ENCODE measurements around the gene SLAMF9. TPM values are rescaled to one million over a fixed set of nuclear protein-coding genes. Genes with fewer than 3 reads are reported as not detected.

Gene SLAMF9
- total RNA-seq, 2 donors from 2014 or later: not detected

- no peak for TF ChIP-seq CTCF (IDR thresholded peaks at IDR 0.05)
- no peak for TF ChIP-seq POLR2A (IDR thresholded peaks at IDR 0.05)
- no peak for TF ChIP-seq POLR2AphosphoS5 (IDR thresholded peaks at IDR 0.05)
- Histone ChIP-seq H3K27me3 (replicated peaks; ENCODE audit: insufficient read depth) (no peaks in the 10 kb centered on the region), H3K27ac (peak overlapping the region; percentile 77 to 85), H3K36me3 (no peaks in the 10 kb centered on the region), H3K4me1 (replicated peaks) (peaks cover 8% of the 10 kb centered on the region), H3K9me3 (no peaks in the 10 kb centered on the region), H3K4me3 (peak overlapping the region; percentile 35 to 47)
- intact Hi-C loops (cut with DNase I): no loop called here
- WGBS: 16% methylated on average over 11 of the region's 11 CpGs
- no peak for DNase-seq (ENCODE audit: low spot score)
Observed at GRCh38 chr1:159944623-159945455, 9.2 kb downstream of the SLAMF9 start.

GRCh38 chr1:159943908-159944622, 10.0 kb downstream of the SLAMF9 start:
- TF ChIP-seq POLR2AphosphoS5 (IDR thresholded peaks at IDR 0.05) (peak; percentile 34), CTCF (IDR thresholded peaks at IDR 0.05) (no peak)
- WGBS: 55% methylated on average over 9 of the region's 9 CpGs
- Histone ChIP-seq H3K4me1 (replicated peaks) (peaks cover under 1% of the 10 kb centered on the region), H3K27me3 (replicated peaks; ENCODE audit: insufficient read depth) (no peaks in the 10 kb centered on the region), H3K36me3 (no peaks in the 10 kb centered on the region), H3K4me3 (no peak overlapping the region), H3K27ac (peak overlapping the region; percentile 77 to 85), H3K9me3 (no peaks in the 10 kb centered on the region)
- peak; percentile 72 for DNase-seq (ENCODE audit: low spot score)
- intact Hi-C loops (cut with DNase I): no loop called here

- Histone ChIP-seq H3K27me3 (replicated peaks; ENCODE audit: insufficient read depth) (no peaks in the 10 kb centered on the region), H3K9me3 (no peaks in the 10 kb centered on the region)
- DNase-seq (ENCODE audit: low spot score): no peak
Observed at GRCh38 chr1:159943278-159943640, 10.8 kb downstream of the SLAMF9 start.

GRCh38 chr1:159942632-159943277, 11.3 kb downstream of the SLAMF9 start:
- Histone ChIP-seq H3K27me3 (replicated peaks; ENCODE audit: insufficient read depth) (no peaks in the 10 kb centered on the region), H3K36me3 (no peaks in the 10 kb centered on the region), H3K27ac (peak overlapping the region in 1 of 2 donors; percentile 42), H3K4me1 (replicated peaks) (no peaks in the 10 kb centered on the region), H3K4me3 (no peak overlapping the region), H3K9me3 (no peaks in the 10 kb centered on the region)
- intact Hi-C loops (cut with DNase I): no loop called here
- 55% methylated on average over 15 of the region's 15 CpGs for WGBS
- DNase-seq (ENCODE audit: low spot score): no peak
- no peak for TF ChIP-seq POLR2A (IDR thresholded peaks at IDR 0.05)
- TF ChIP-seq CTCF (IDR thresholded peaks at IDR 0.05): no peak

More at GRCh38 chr1:159943278-159943640, 10.8 kb downstream of the SLAMF9 start:
- H3K4me1 ChIP-seq (replicated peaks): no peaks in the 10 kb centered on the region
- no peak overlapping the region for H3K4me3 ChIP-seq
- H3K27ac ChIP-seq: peak overlapping the region; percentile 42 to 85
- 44% methylated on average over 5 of the region's 5 CpGs for WGBS
- TF ChIP-seq POLR2AphosphoS5 (IDR thresholded peaks at IDR 0.05) (no peak), POLR2A (IDR thresholded peaks at IDR 0.05) (no peak), CTCF (IDR thresholded peaks at IDR 0.05) (no peak)
- intact Hi-C loops (cut with DNase I): no loop called here
- H3K36me3 ChIP-seq: no peaks in the 10 kb centered on the region
